CD4-positive, CD25-positive, alpha-beta regulatory T cell (primary cell): ENCODE measurements around the gene SF3B2. TPM values are rescaled to one million over a fixed set of nuclear protein-coding genes. Genes with fewer than 3 reads are reported as not detected.
"Not testable (repeated sequence)": the region's sequence is repeated elsewhere in the genome, so short reads cannot be mapped to it uniquely, and the experiment has no call there.

Experiments used
- ATAC-seq, 2 donors: fragments of 150-1000 bp; cut with Tn5 transposase; one replicate each; pipeline ENCODE4 v1.10.0; 2021; ENCODE audit warnings: low read depth in 2 of 2, moderate number of reproducible peaks in 2 of 2, moderate library complexity in 1 of 2
- DNase-seq, 3 donors: peaks; one replicate each; pipeline versions ENCODE4 v3.0.0 to v3.0.0-alpha.2; 2012 to 2022; ENCODE audit warnings: mixed read lengths in 1 of 3
- H3K27ac ChIP-seq: one replicate; pipeline ENCODE4 v1.7.0; 2013; ENCODE audit warnings: mild to moderate bottlenecking, low read length; ENCODE audit not compliant: insufficient read depth, poor library complexity, severe bottlenecking
- H3K27me3 ChIP-seq: one replicate; pipeline ENCODE4 v1.7.0; 2013; ENCODE audit warnings: low read length; ENCODE audit not compliant: control insufficient read depth, insufficient read depth
- H3K36me3 ChIP-seq: one replicate; pipeline ENCODE4 v1.7.0; 2013; ENCODE audit warnings: mild to moderate bottlenecking, low read length, moderate library complexity; ENCODE audit not compliant: control insufficient read depth, insufficient read depth
- H3K4me1 ChIP-seq: 2 replicates; pipeline ENCODE4 v1.7.0; 2013; ENCODE audit warnings: mild to moderate bottlenecking, low read length; ENCODE audit not compliant: insufficient read depth, control insufficient read depth, poor library complexity, severe bottlenecking
- H3K4me3 ChIP-seq: one replicate; pipeline ENCODE4 v1.7.0; 2013; ENCODE audit warnings: low read depth, mild to moderate bottlenecking, low read length, moderate library complexity
- H3K9me3 ChIP-seq, 2 experiments: 1 replicate in 1 of 2; 2 replicates in 1 of 2; pipeline ENCODE4 v1.7.0; 2013; ENCODE audit warnings: low read length in 2 of 2, mild to moderate bottlenecking in 1 of 2, moderate library complexity in 1 of 2; ENCODE audit not compliant: control insufficient read depth in 2 of 2
- H3K27ac Mint-ChIP-seq, 3 donors: one replicate each; pipeline ENCODE4 v1.8.0; 2020 to 2022; ENCODE audit warnings: mild to moderate bottlenecking in 3 of 3, mixed read lengths in 3 of 3, moderate library complexity in 2 of 3
- H3K27me3 Mint-ChIP-seq: one replicate; pipeline ENCODE4 v1.8.0; 2022; ENCODE audit warnings: mild to moderate bottlenecking, mixed read lengths
- H3K36me3 Mint-ChIP-seq: one replicate; pipeline ENCODE4 v1.8.0; 2020; ENCODE audit warnings: mixed read lengths
- H3K4me1 Mint-ChIP-seq, 4 donors: one replicate each; pipeline ENCODE4 v1.8.0; 2020 to 2022; ENCODE audit warnings: mixed read lengths in 4 of 4, mild to moderate bottlenecking in 1 of 4
- H3K4me3 Mint-ChIP-seq, 4 donors: one replicate each; pipeline ENCODE4 v1.8.0; 2020 to 2022; ENCODE audit warnings: mild to moderate bottlenecking in 4 of 4, mixed read lengths in 4 of 4, moderate library complexity in 3 of 4
- H3K9me3 Mint-ChIP-seq, 7 donors: one replicate each; pipeline ENCODE4 v1.8.0; 2020 to 2022; ENCODE audit warnings: mixed read lengths in 7 of 7, mild to moderate bottlenecking in 3 of 7, moderate library complexity in 2 of 7
- polyA plus RNA-seq, 4 donors: library from polyadenylated mRNA; unstranded; fragments of 300-500 nt; fragmentation: Illumina TruSeq; gene quantifications; one replicate each; pipeline ENCODE4 v1.2.3, GENCODE V29; 2021
- total RNA-seq: library from RNA; stranded (reverse); gene quantifications from one replicate; pipeline ENCODE4 v1.2.3, GENCODE V29; 2022

Gene SF3B2
- total and polyA plus RNA-seq, 5 donors from 2014 or later, result 67.6 to 172 (median 75.6) TPM

GRCh38 chr11:66107600-66108510, 55.7 kb downstream of the SF3B2 start:
- DNase-seq (peak in 1 of 3 donors; percentile 45), ATAC-seq (peak in 1 of 2 donors; percentile 15)
- Histone ChIP-seq H3K36me3 (peaks cover 8% of the 10 kb centered on the region), H3K27me3 (no peaks in the 10 kb centered on the region), H3K4me1 (peaks cover 82% of the 10 kb centered on the region), H3K27ac (peak overlapping the region; percentile 26), H3K4me3 (peak overlapping the region; percentile 57), H3K9me3 (no peaks in the 10 kb centered on the region)
- peaks cover 40 to 96% (median 76%) of the 10 kb centered on the region in 4 donors for H3K4me1 Mint-ChIP-seq
- H3K27me3 Mint-ChIP-seq, result no peaks in the 10 kb centered on the region
- H3K36me3 Mint-ChIP-seq, result peaks cover 55% of the 10 kb centered on the region
- no peaks in the 10 kb centered on the region for H3K9me3 Mint-ChIP-seq
- H3K27ac Mint-ChIP-seq, result peak overlapping the region; percentile 84 to 96 (median 92)
- peak overlapping the region; percentile 8 to 87 (median 68) for H3K4me3 Mint-ChIP-seq

- H3K36me3 ChIP-seq, result peaks cover 8% of the 10 kb centered on the region
- no peaks in the 10 kb centered on the region for H3K27me3 ChIP-seq
- H3K36me3 Mint-ChIP-seq, result peaks cover 47% of the 10 kb centered on the region
- H3K27me3 Mint-ChIP-seq, result no peaks in the 10 kb centered on the region
- peak overlapping the region; percentile 34 for H3K27ac ChIP-seq
- H3K9me3 Mint-ChIP-seq, result no peaks in the 10 kb centered on the region
- peak overlapping the region in 3 of 4 donors; percentile 69 to 87 (median 77) for H3K4me3 Mint-ChIP-seq
- ATAC-seq, result peak; percentile 62 to 63
- DNase-seq, result no peak
- H3K9me3 ChIP-seq, result no peaks in the 10 kb centered on the region
- peak overlapping the region; percentile 84 to 96 (median 92) for H3K27ac Mint-ChIP-seq
- H3K4me1 Mint-ChIP-seq, result peaks cover 42 to 96% (median 76%) of the 10 kb centered on the region in 4 donors
- peaks cover 82% of the 10 kb centered on the region for H3K4me1 ChIP-seq
- no peak overlapping the region for H3K4me3 ChIP-seq
Observed at GRCh38 chr11:66109294-66109693, 57.1 kb downstream of the SF3B2 start.

- peak overlapping the region; percentile 39 to 99 (median 92) for H3K27ac Mint-ChIP-seq
- Histone ChIP-seq H3K4me1 (peaks cover 83% of the 10 kb centered on the region), H3K36me3 (peaks cover 8% of the 10 kb centered on the region), H3K4me3 (no peak overlapping the region), H3K27me3 (no peaks in the 10 kb centered on the region), H3K9me3 (no peaks in the 10 kb centered on the region), H3K27ac (no peak overlapping the region)
- H3K4me1 Mint-ChIP-seq, result peaks cover 45 to 95% (median 70%) of the 10 kb centered on the region in 4 donors
- peaks cover 38% of the 10 kb centered on the region for H3K36me3 Mint-ChIP-seq
- H3K27me3 Mint-ChIP-seq, result no peaks in the 10 kb centered on the region
- peak overlapping the region; percentile 5 to 68 (median 30) for H3K4me3 Mint-ChIP-seq
- ATAC-seq (no peak), DNase-seq (no peak)
- no peaks in the 10 kb centered on the region for H3K9me3 Mint-ChIP-seq
Observed at GRCh38 chr11:66111158-66111557, 59.0 kb downstream of the SF3B2 start.

GRCh38 chr11:66112041-66112491, 59.9 kb downstream of the SF3B2 start:
- Mint-ChIP-seq H3K27me3 (no peaks in the 10 kb centered on the region), H3K4me3 (peak overlapping the region; percentile 16 to 82 (median 50)), H3K27ac (peak overlapping the region; percentile 39 to 99 (median 92)), H3K36me3 (peaks cover 36% of the 10 kb centered on the region), H3K4me1 (peaks cover 47 to 98% (median 74%) of the 10 kb centered on the region in 4 donors), H3K9me3 (no peaks in the 10 kb centered on the region)
- DNase-seq, result no peak
- H3K9me3 ChIP-seq, result no peaks in the 10 kb centered on the region
- H3K27ac ChIP-seq, result peak overlapping the region; percentile 15
- no peaks in the 10 kb centered on the region for H3K27me3 ChIP-seq
- peaks cover 5% of the 10 kb centered on the region for H3K36me3 ChIP-seq
- ATAC-seq, result no peak
- H3K4me3 ChIP-seq, result peak overlapping the region; percentile 76
- H3K4me1 ChIP-seq, result peaks cover 83% of the 10 kb centered on the region

GRCh38 chr11:66112601-66113499, 60.7 kb downstream of the SF3B2 start:
- Histone ChIP-seq H3K9me3 (no peaks in the 10 kb centered on the region), H3K36me3 (peaks cover 4% of the 10 kb centered on the region), H3K4me1 (peaks cover 83% of the 10 kb centered on the region), H3K27ac (peak overlapping the region; percentile 83), H3K27me3 (no peaks in the 10 kb centered on the region), H3K4me3 (peak overlapping the region; percentile 76)
- Mint-ChIP-seq H3K9me3 (no peaks in the 10 kb centered on the region), H3K27ac (peak overlapping the region; percentile 39 to 99 (median 94)), H3K36me3 (peaks cover 28% of the 10 kb centered on the region), H3K4me1 (peaks cover 42 to 98% (median 72%) of the 10 kb centered on the region in 4 donors), H3K27me3 (no peaks in the 10 kb centered on the region), H3K4me3 (peak overlapping the region; percentile 68 to 90 (median 75))
- no peak for ATAC-seq
- no peak for DNase-seq

- not testable (repeated sequence) for H3K27me3 Mint-ChIP-seq, DNase-seq, H3K27me3 ChIP-seq, ATAC-seq, H3K36me3 ChIP-seq, H3K9me3 Mint-ChIP-seq, H3K9me3 ChIP-seq
- H3K4me1 ChIP-seq, result peaks cover 85% of the 10 kb centered on the region
- H3K4me3 ChIP-seq, result peak overlapping the region; percentile 73
- Mint-ChIP-seq H3K27ac (peak overlapping the region; percentile 39 to 98 (median 79)), H3K4me1 (peaks cover 47 to 96% (median 72%) of the 10 kb centered on the region in 4 donors), H3K4me3 (peak overlapping the region; percentile 71 to 82 (median 75)), H3K36me3 (peaks cover 16% of the 10 kb centered on the region)
- H3K27ac ChIP-seq, result peak overlapping the region; percentile 83
Observed at GRCh38 chr11:66114957-66115356, 62.8 kb downstream of the SF3B2 start.

GRCh38 chr11:66115638-66116301, 63.6 kb downstream of the SF3B2 start:
- Histone ChIP-seq H3K4me3 (peak overlapping the region; percentile 73), H3K36me3 (no peaks in the 10 kb centered on the region), H3K9me3 (no peaks in the 10 kb centered on the region), H3K27ac (peak overlapping the region; percentile 83), H3K27me3 (no peaks in the 10 kb centered on the region), H3K4me1 (peaks cover 94% of the 10 kb centered on the region)
- no peaks in the 10 kb centered on the region for H3K27me3 Mint-ChIP-seq
- peak overlapping the region; percentile 39 to 98 (median 79) for H3K27ac Mint-ChIP-seq
- peak overlapping the region; percentile 71 to 82 (median 75) for H3K4me3 Mint-ChIP-seq
- peaks cover 16% of the 10 kb centered on the region for H3K36me3 Mint-ChIP-seq
- peak; percentile 61 to 71 for ATAC-seq
- H3K4me1 Mint-ChIP-seq, result peaks cover 51 to 98% (median 77%) of the 10 kb centered on the region in 4 donors
- no peaks in the 10 kb centered on the region for H3K9me3 Mint-ChIP-seq
- DNase-seq, result peak in 2 of 3 donors; percentile 77 to 90
